Hematopoietic multipotent progenitor cell treated with erythropoietin and hydrocortisone succinate and interleukin-3 and kit ligand, for 6 days (in vitro differentiated cells): ENCODE data around the gene CHFR.
"Not testable (repeated sequence)": the region's sequence is repeated elsewhere in the genome, so short reads cannot be mapped to it uniquely, and the experiment has no call there.

Experiments
- DNase-seq: peaks from one replicate; pipeline ENCODE4 v3.0.0-alpha.2; 2015

Gene CHFR

GRCh38 chr12:132807295-132808092 lies 79.9 kb downstream of the CHFR start:
- DNase-seq = peak; percentile 57

DNA sequence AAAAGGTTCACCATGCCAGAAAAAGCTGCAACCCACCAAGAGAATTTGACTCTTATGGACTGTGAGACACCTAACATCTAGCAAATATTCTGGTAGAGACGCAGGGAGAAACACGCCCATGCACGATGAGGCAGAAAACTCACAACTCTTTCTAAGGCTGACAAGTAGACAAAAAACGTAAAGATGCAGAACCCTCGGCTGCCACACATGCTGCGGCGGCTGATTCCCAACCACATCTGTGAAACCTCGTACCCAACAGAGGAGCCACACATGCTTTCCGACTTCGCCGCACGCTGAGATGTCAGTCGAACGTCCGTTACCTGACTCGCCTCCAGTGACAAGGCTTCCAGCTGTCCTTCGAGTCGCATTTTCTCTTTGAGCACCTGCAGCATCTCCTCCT lies 80.5 kb downstream of the CHFR start:
- DNase-seq = no peak

DNA sequence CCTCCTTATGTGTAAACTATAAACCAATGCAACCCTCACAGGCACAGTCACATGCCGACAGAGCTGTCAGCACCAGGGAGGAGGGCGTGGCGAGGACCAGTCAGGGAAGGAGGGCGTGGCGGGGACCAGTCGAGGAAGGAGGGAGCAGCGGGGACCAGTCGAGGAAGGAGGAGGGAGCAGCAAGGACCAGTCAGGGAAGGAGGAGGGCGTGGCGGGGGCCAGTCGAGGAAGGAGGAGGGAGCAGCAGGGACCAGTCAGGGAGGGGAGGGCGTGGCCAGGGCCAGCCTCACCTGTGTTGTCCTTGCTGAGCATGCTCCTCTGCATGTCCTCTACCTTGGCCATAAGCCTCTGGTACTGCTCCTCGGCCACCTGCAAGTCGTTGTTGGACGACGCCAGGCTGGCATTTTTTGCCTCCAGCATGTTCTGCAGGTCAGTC lies 83.0 kb downstream of the CHFR start:
- peak; percentile 26 for DNase-seq

- DNase-seq = no peak
Measured at GRCh38 chr12:132803888-132804287, 83.5 kb downstream of the CHFR start.

GRCh38 chr12:132803125-132803524 lies 84.3 kb downstream of the CHFR start:
- no peak for DNase-seq

DNA sequence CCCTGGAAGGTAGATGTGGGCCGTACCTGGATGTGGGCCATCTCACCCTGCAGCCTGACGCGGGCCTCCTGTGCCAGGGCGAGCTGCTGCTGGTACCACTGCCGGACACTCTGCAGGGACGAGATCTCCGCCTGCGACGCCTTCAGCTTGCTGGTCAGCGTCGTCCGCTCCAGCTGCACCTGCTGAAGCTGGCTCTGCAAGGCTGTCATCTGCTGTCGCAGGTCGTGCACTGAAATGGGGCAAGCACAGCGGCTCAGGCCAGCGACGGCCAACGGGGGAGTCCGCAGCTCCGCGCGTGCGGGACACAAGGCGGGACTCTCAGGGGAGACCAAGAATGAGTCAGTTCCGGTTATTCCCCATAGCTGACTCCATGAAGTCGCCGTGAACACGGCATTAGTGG lies 85.7 kb downstream of the CHFR start:
- no peak for DNase-seq

- no peak for DNase-seq
Measured at GRCh38 chr12:132798836-132799235, 88.6 kb downstream of the CHFR start.

GRCh38 chr12:132797820-132798570 lies 89.4 kb downstream of the CHFR start:
- DNase-seq = no peak

- DNase-seq = no peak
Measured at GRCh38 chr12:132795847-132796246, 91.6 kb downstream of the CHFR start.

GRCh38 chr12:132791940-132792339 lies 95.5 kb downstream of the CHFR start:
- DNase-seq = not testable (repeated sequence)

DNA sequence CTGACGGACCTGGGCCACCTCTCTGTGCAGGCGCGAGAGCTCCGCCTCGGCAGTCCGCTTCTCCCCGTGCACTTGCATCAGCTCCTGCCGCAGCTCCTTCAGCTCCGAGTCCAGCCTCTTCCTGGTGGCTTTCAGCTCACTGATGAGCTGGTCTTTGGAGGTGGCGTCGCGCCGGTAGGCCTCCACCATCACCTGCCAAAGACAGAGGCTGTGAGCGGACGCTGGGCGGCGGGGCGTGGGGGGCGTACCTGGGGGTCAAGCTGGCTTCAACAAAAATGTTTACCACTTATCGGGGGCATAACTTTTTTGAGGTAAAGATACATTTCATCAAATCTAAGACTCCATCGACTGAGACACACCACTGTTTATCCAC lies 98.3 kb downstream of the CHFR start:
- no peak for DNase-seq

- no peak for DNase-seq
Measured at GRCh38 chr12:132788375-132789098, 98.9 kb downstream of the CHFR start.

DNA sequence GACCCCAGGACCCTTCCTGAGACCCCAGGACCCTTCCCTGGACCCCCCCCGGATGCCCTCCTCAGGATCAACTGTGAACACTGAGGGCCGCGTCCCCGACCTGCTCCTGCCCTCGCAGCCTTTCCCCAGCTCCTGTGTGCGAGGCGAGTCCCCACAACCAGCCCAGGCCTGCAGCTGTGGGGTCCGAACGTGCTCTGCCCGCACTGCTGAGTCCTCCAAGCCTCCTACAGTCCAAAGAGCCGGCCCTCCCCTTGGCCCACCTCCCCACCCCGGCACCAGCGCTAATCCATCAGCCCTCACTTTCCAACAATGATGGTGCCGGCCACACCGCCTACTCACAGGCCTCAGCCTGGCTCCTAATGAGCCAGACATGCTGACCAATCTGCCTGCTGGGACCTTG lies 99.5 kb downstream of the CHFR start:
- no peak for DNase-seq

DNA sequence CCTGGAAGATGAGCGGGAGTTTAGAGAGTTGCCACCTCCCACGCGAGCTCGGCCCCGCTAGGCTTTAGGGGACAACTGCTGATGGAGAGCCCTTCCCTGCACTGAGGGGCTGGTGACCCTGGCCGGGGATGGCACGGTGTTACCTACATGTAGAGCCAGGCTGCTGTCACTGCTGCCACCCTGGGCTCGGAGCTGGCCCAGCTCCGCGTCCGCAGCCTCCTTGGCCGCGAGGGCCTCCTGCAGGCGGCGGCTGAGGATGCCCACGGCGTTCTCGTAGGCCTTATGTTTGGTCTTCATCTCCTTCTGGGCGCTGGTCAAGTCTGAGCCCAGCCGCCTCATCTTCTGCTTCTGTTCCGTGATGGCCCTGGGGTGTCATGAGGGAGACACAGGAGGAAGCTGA lies 101.2 kb downstream of the CHFR start:
- DNase-seq = no peak

DNA sequence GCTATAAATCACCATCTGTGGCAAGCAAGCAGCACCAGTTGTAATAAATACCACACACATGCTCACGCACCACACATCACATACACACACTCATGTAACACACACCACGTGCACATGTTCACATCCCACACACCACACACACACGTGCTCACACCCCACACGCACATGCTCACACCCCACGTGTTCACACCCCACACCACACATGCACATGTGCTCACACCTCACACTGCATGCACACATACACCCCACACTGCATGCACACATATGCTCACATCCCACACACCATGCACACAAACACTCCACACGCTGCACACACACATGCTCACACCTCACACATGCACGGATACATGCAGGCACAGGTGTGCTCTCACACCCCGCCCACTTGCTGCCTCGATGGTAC lies 102.8 kb downstream of the CHFR start:
- DNase-seq = no peak

DNA sequence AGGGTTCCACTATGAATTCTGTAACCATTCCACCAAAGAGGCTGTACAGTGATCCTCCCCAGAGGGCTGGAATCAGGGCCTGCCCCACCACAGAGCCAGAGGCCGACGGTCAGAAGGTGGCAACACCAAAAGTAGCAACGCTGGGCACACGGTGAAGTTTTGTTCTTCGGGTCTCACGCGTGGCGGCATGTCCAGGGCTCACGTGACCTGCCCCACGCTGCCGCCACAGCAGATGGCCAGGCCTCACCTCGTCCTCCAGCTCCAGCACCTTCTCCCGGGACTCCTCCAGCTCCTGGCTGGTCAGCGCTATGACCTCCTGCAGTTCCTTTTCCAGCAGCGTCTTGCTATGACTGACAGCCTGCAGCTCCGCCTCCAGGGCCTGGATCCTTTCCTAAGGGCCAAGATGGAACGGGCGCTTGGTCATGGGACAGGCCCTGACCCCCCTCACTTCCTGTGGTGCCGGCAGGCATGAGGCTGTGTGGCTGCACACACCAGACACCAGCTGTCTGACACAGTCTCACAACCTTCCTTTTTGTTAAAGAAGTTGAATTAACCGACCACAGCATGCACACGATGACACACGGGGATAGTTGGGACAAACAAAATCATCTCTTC lies 103.4 kb downstream of the CHFR start:
- no peak for DNase-seq
